Measurements from ENCODE around the gene CSTF2T.

DNA sequence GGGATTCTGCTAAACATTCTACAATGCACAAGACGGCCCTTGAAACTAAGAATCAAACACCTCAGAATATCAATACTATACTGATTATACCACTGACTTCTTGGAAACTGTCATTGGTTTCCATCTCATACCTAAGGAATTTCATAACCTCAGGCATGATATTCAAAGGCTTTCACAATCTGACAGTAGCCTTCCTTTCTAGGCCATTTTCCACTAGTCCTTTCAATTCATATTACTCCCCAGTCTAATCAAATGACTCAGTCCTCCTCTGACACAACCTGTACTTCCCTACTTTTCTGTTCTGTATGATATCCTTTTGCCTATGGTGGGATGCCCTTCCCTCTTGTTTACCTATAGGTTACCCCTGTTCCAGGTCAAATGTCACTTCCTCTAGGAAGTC is 48.3 kb downstream of the CSTF2T start:
- TF ChIP-seq, protein P1, sequence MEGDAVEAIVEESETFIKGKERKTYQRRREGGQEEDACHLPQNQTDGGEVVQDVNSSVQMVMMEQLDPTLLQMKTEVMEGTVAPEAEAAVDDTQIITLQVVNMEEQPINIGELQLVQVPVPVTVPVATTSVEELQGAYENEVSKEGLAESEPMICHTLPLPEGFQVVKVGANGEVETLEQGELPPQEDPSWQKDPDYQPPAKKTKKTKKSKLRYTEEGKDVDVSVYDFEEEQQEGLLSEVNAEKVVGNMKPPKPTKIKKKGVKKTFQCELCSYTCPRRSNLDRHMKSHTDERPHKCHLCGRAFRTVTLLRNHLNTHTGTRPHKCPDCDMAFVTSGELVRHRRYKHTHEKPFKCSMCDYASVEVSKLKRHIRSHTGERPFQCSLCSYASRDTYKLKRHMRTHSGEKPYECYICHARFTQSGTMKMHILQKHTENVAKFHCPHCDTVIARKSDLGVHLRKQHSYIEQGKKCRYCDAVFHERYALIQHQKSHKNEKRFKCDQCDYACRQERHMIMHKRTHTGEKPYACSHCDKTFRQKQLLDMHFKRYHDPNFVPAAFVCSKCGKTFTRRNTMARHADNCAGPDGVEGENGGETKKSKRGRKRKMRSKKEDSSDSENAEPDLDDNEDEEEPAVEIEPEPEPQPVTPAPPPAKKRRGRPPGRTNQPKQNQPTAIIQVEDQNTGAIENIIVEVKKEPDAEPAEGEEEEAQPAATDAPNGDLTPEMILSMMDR (IDR thresholded peaks at IDR 0.05): no peak
- TF ChIP-seq POLR2A (IDR thresholded peaks at IDR 0.05): no peak
